ENCODE results near the gene ERC1.

GRCh38 chr12:1186298-1186697, 195.3 kb downstream of the ERC1 start:
- TF ChIP-seq CTCF (IDR thresholded peaks at IDR 0.05; ENCODE audit: low read length) (no peak), EZH2 (IDR thresholded peaks at IDR 0.05; ENCODE audit: borderline replicate concordance, low read length) (no peak)

Measured in OCI-LY1 (cell line).